Endothelial cell (in vitro differentiated cells): ENCODE measurements around the gene INSIG1. TPM values are rescaled to one million over a fixed set of nuclear protein-coding genes. Genes with fewer than 3 reads are reported as not detected.

Experiments used
- DNase-seq: peaks from one replicate; pipeline ENCODE4 v3.0.0; 2021; ENCODE audit warnings: low spot score
- H3K27ac Mint-ChIP-seq: one replicate; pipeline ENCODE4 v1.8.0; 2021; ENCODE audit warnings: mixed read lengths, inconsistent platforms; ENCODE audit not compliant: unreplicated experiment
- H3K27me3 Mint-ChIP-seq: one replicate; pipeline ENCODE4 v1.8.0; 2021; ENCODE audit warnings: mild to moderate bottlenecking, moderate library complexity, mixed read lengths, inconsistent platforms; ENCODE audit not compliant: unreplicated experiment
- H3K36me3 Mint-ChIP-seq: one replicate; pipeline ENCODE4 v1.8.0; 2021; ENCODE audit warnings: mild to moderate bottlenecking, low read depth, mixed read lengths, inconsistent platforms; ENCODE audit not compliant: unreplicated experiment
- H3K4me1 Mint-ChIP-seq: one replicate; pipeline ENCODE4 v1.8.0; 2021; ENCODE audit warnings: mild to moderate bottlenecking, mixed read lengths, inconsistent platforms; ENCODE audit not compliant: unreplicated experiment
- H3K4me3 Mint-ChIP-seq: one replicate; pipeline ENCODE4 v1.8.0; 2021; ENCODE audit warnings: mild to moderate bottlenecking, mixed read lengths, inconsistent platforms; ENCODE audit not compliant: unreplicated experiment
- H3K9me3 Mint-ChIP-seq: one replicate; pipeline ENCODE4 v1.8.0; 2021; ENCODE audit warnings: mixed read lengths, inconsistent platforms; ENCODE audit not compliant: unreplicated experiment
- CTCF ChIP-seq: fragments of 200-600 bp; sonication (generic); IDR thresholded peaks from one replicate; pipeline ENCODE4 v1.5.0; 2021; ENCODE audit warnings: antibody characterized with exemption; ENCODE audit not compliant: unreplicated experiment
- total RNA-seq: library from RNA; stranded (reverse); fragmentation: NEBNext Ultra II Directional; extraction: Animal tissue kit (Norgen Biotek cat#: 25700); gene quantifications from one replicate; pipeline ENCODE4 v1.2.1, GENCODE V29; 2021; ENCODE audit not compliant: unreplicated experiment

The INSIG1 gene
- total RNA-seq, 1 donor from 2014 or later: 53.1 TPM

GRCh38 chr7:155358948-155359712 lies 61.5 kb downstream of the INSIG1 start:
- Mint-ChIP-seq H3K27ac (no peak overlapping the region), H3K36me3 (no peaks in the 10 kb centered on the region), H3K4me1 (peaks cover 27% of the 10 kb centered on the region), H3K9me3 (no peaks in the 10 kb centered on the region), H3K4me3 (no peak overlapping the region), H3K27me3 (peaks cover 8% of the 10 kb centered on the region)
- no peak for DNase-seq
- TF ChIP-seq CTCF: no peak

Other genes starting within 250 kb of the INSIG1 start
- 0.08 TPM for gene HTR5A, start 227.6 kb upstream of the INSIG1 start, total RNA-seq
- 2.1 TPM for gene EN2, start 160.3 kb downstream of the INSIG1 start, total RNA-seq
- not detected for gene CNPY1, start 248.7 kb downstream of the INSIG1 start, total RNA-seq